DOHH2 (cell line): ENCODE results near the gene C15orf62.
A peak's percentile ranks its signal among the peaks of the same experiment; 100 is the strongest.

Experiments
- H3F3A ChIP-seq: fragments of 200-600 bp; sonication (generic), shearing (Covaris generic); 2 replicates; pipeline ENCODE4 v1.6.0; 2016; ENCODE audit warnings: antibody characterized with exemption, mild to moderate bottlenecking; ENCODE audit not compliant: control insufficient read depth, insufficient read depth
- H3K27ac ChIP-seq: fragments of 200-600 bp; sonication (generic); 2 replicates; pipeline ENCODE4 v1.5.1; 2014; ENCODE audit warnings: low read depth, mild to moderate bottlenecking, low read length, moderate library complexity
- H3K27me3 ChIP-seq: fragments of 200-600 bp; sonication (generic); 2 replicates; pipeline ENCODE4 v1.6.1; 2014; ENCODE audit warnings: mild to moderate bottlenecking, low read length, mixed read lengths; ENCODE audit not compliant: control insufficient read depth
- H3K36me3 ChIP-seq: fragments of 200-600 bp; sonication (generic); 2 replicates; pipeline ENCODE4 v1.6.1; 2014; ENCODE audit warnings: mild to moderate bottlenecking, low read length, moderate library complexity, mixed read lengths; ENCODE audit not compliant: control insufficient read depth
- H3K4me1 ChIP-seq: fragments of 200-600 bp; sonication (generic); 2 replicates; pipeline ENCODE4 v1.6.1; 2014; ENCODE audit warnings: mild to moderate bottlenecking, low read length, mixed read lengths; ENCODE audit not compliant: control insufficient read depth
- H3K4me2 ChIP-seq: fragments of 200-600 bp; sonication (generic); 2 replicates; pipeline ENCODE4 v1.6.0; 2014; ENCODE audit warnings: mild to moderate bottlenecking, low read length, moderate library complexity
- H3K4me3 ChIP-seq: fragments of 200-600 bp; sonication (generic); 2 replicates; pipeline ENCODE4 v1.5.1; 2014; ENCODE audit warnings: mild to moderate bottlenecking, low read length, mixed read lengths
- H3K79me2 ChIP-seq: fragments of 200-600 bp; sonication (generic); 2 replicates; pipeline ENCODE4 v1.6.1; 2014; ENCODE audit warnings: mild to moderate bottlenecking, low read length, mixed read lengths; ENCODE audit not compliant: control insufficient read depth
- H3K9me2 ChIP-seq: fragments of 200-600 bp; sonication (generic); replicated peaks from 2 replicates; pipeline ENCODE4 v1.6.1; 2014; ENCODE audit warnings: mild to moderate bottlenecking, low read length, mixed read lengths; ENCODE audit not compliant: control insufficient read depth
- H3K9me3 ChIP-seq: fragments of 200-600 bp; sonication (generic); 2 replicates; pipeline ENCODE4 v1.6.1; 2014; ENCODE audit warnings: antibody characterized with exemption, low read length, mixed read lengths; ENCODE audit not compliant: control insufficient read depth, insufficient read depth
- H4K20me1 ChIP-seq: fragments of 200-600 bp; sonication (generic); 2 replicates; pipeline ENCODE4 v1.6.0; 2014; ENCODE audit warnings: low read depth, mild to moderate bottlenecking, antibody characterized with exemption, low read length, moderate library complexity; ENCODE audit not compliant: control insufficient read depth, insufficient read depth
- EZH2phosphoT487 ChIP-seq: fragments of 200-600 bp; sonication (generic); IDR thresholded peaks from 2 replicates; pipeline ENCODE4 v1.6.1; 2017; ENCODE audit warnings: borderline replicate concordance, mild to moderate bottlenecking, antibody characterized with exemption, low read length, moderate library complexity, mixed read lengths
- TF ChIP-seq, protein P1 (sequence below): fragments of 200-600 bp; sonication (generic); IDR thresholded peaks from one replicate; pipeline ENCODE4 v1.5.1; 2014; ENCODE audit warnings: antibody characterized with exemption, mild to moderate bottlenecking, low read depth, low read length; ENCODE audit not compliant: poor library complexity, severe bottlenecking

Gene C15orf62

DNA sequence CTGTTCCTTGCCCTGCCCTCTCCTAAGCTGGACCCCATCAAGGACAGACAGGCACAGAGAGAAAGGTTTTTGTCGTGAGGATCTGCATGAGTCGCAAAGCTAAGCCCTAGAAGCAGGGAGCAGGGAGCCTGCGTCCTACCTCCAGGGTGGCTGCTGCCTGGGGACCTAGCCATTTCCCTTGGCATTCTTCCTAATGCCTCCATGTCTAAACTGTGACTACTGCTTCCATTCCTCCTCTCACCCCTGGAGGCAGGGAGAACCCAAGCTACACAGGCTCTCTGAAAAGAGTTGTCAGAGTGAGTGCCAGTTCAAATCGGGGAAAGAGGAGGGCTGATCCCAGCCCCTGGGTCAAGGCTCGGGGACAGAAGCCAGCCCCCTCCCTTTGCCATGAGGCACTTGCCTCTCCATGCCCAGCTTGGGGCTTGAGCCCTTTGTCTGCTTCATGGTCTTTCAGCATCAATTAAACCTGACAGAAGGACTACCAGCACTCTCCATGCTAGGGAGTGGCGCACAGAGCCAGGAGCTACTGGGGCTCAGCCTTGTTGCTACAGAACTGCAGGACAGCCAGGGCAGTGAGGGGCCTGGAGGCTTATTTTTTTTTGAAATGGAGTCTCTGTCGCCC is 3.5 kb upstream of the C15orf62 start:
- H3K9me2 ChIP-seq, result no peaks in the 10 kb centered on the region
- peaks cover 92% of the 10 kb centered on the region for H3K4me1 ChIP-seq
- peaks cover 38% of the 10 kb centered on the region for H3F3A ChIP-seq
- H3K27me3 ChIP-seq, result no peaks in the 10 kb centered on the region
- peak overlapping the region; percentile 90 for H3K27ac ChIP-seq
- H3K36me3 ChIP-seq, result peaks cover 53% of the 10 kb centered on the region
- H4K20me1 ChIP-seq, result no peaks in the 10 kb centered on the region
- H3K79me2 ChIP-seq, result peaks cover 40% of the 10 kb centered on the region
- peak overlapping the region; percentile 90 for H3K4me2 ChIP-seq
- no peak for TF ChIP-seq EZH2phosphoT487
- TF ChIP-seq, protein P1, sequence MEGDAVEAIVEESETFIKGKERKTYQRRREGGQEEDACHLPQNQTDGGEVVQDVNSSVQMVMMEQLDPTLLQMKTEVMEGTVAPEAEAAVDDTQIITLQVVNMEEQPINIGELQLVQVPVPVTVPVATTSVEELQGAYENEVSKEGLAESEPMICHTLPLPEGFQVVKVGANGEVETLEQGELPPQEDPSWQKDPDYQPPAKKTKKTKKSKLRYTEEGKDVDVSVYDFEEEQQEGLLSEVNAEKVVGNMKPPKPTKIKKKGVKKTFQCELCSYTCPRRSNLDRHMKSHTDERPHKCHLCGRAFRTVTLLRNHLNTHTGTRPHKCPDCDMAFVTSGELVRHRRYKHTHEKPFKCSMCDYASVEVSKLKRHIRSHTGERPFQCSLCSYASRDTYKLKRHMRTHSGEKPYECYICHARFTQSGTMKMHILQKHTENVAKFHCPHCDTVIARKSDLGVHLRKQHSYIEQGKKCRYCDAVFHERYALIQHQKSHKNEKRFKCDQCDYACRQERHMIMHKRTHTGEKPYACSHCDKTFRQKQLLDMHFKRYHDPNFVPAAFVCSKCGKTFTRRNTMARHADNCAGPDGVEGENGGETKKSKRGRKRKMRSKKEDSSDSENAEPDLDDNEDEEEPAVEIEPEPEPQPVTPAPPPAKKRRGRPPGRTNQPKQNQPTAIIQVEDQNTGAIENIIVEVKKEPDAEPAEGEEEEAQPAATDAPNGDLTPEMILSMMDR, result no peak
- H3K9me3 ChIP-seq, result no peaks in the 10 kb centered on the region
- H3K4me3 ChIP-seq, result peak overlapping the region; percentile 78

DNA sequence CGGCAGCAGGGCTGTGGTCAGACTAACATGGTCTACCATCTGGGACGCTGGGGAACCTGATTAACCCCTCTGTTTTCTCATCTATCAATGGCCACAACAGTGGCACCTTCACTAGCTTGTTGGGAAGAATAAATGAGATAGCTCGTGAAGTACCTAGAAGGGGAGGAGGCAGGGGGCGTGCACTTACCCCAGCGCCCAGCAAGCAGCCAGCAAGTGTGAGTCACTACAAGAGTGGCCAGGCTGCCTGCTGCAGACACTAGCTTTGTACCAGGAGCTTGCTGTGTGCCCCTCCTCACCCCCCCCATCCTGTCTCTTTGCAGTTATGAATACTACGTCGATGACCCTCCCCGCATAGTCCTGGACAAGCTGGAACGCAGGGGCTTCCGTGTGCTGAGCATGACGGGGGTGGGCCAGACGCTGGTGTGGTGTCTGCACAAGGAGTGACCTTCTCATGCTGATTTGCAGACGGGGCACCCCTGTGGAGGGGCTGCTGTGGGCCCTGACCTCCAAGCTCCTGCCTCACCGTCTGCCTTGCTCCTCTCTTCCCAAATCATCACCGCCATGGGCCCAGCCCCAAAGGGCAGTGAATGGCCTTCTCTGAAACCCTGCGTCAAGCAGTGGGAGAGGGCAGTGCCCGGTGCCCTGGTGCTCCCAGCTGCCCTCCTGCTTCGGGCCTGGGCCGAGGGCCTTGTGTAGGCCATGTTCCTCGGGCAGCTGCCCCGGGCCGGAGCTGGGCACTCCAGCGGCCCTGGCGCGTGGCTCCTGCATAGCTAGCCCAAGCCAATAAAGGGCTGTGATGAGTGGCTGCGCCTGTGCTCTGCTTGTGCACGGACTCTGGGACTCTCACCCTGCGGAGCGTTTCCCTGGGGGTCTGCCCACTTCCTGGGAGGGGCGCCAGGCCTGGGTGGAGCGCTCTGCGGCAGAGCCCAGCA is 2.6 kb upstream of the C15orf62 start:
- H3K36me3 ChIP-seq, result peaks cover 61% of the 10 kb centered on the region
- H4K20me1 ChIP-seq, result no peaks in the 10 kb centered on the region
- H3K79me2 ChIP-seq, result peaks cover 40% of the 10 kb centered on the region
- H3K27me3 ChIP-seq, result no peaks in the 10 kb centered on the region
- H3K4me1 ChIP-seq, result peaks cover 92% of the 10 kb centered on the region
- H3K4me2 ChIP-seq, result no peak overlapping the region; the same call in 1 of the 2 replicates
- no peak overlapping the region for H3K27ac ChIP-seq
- H3K9me3 ChIP-seq, result no peaks in the 10 kb centered on the region
- H3K9me2 ChIP-seq, result no peaks in the 10 kb centered on the region
- TF ChIP-seq EZH2phosphoT487, result no peak
- TF ChIP-seq, protein P1, result no peak
- peaks cover 32% of the 10 kb centered on the region for H3F3A ChIP-seq
- H3K4me3 ChIP-seq, result no peak overlapping the region

DNA sequence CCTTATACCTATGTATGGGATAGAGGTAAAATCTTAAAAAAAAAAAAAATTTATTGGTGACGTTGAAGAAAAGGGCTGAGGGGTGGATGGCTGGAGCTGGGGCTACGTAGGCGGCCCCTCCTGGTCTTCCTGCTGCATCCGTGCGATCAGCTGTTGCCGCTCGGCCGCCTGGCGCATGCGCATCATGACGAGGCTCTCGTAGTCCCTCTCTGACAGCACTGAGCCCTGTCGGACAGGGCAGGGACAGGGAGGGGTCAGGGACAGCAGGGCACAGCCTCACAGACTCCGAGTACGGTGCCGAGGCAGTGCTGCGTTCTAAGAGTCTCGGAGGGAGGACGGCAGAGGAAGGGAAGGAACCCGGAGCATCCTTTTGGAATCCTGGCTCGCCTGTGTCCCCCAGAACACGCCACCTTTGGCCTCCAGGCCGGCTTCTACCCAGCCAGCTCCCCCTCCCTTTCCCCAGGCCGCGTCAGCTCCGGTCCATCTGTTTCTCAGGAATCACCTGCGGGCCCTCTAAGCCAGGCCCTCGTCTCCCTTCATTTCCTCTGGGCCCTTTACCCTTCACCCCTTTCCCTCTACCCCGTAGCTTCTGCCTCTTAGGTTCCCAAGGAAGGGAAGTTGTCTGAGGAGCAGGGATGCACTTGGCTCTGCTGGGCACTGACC is 1.8 kb upstream of the C15orf62 start:
- Histone ChIP-seq H3K4me2 (peak overlapping the region; percentile 86), H3F3A (peaks cover 35% of the 10 kb centered on the region), H3K4me3 (peak overlapping the region; percentile 69), H3K9me3 (no peaks in the 10 kb centered on the region), H3K27ac (peak overlapping the region; percentile 94), H3K79me2 (peaks cover 40% of the 10 kb centered on the region), H4K20me1 (no peaks in the 10 kb centered on the region), H3K9me2 (no peaks in the 10 kb centered on the region), H3K4me1 (peaks cover 90% of the 10 kb centered on the region), H3K36me3 (peaks cover 66% of the 10 kb centered on the region), H3K27me3 (no peaks in the 10 kb centered on the region)
- TF ChIP-seq, protein P1, result no peak
- TF ChIP-seq EZH2phosphoT487, result no peak
